GM12891 (cell line): ENCODE data around the gene EPS8.

Experiments used
- PAX5 ChIP-seq: IDR thresholded peaks from 2 replicates; pipeline ENCODE4 v1.6.1; 2011; ENCODE audit warnings: low read length, moderate library complexity, mild to moderate bottlenecking; ENCODE audit not compliant: insufficient read depth, severe bottlenecking
- POLR2A ChIP-seq: IDR thresholded peaks from 2 replicates; pipeline ENCODE4 v1.6.1; 2011; ENCODE audit warnings: low read depth, low read length, control low read depth
- POLR2AphosphoS5 ChIP-seq: IDR thresholded peaks from 2 replicates; pipeline ENCODE4 v1.6.1; 2011; ENCODE audit warnings: low read depth, low read length, control low read depth
- POU2F2 ChIP-seq: IDR thresholded peaks from 2 replicates; pipeline ENCODE4 v1.6.1; 2011; ENCODE audit warnings: low read depth, mild to moderate bottlenecking, control low read depth, low read length, moderate library complexity
- SPI1 ChIP-seq: IDR thresholded peaks from 2 replicates; pipeline ENCODE4 v1.6.1; 2011; ENCODE audit warnings: low read depth, low read length, control low read depth
- TAF1 ChIP-seq: IDR thresholded peaks from 2 replicates; pipeline ENCODE4 v1.6.1; 2011; ENCODE audit warnings: low read depth, low read length, control low read depth

- no peak for TF ChIP-seq PAX5
- no peak for TF ChIP-seq POLR2A
- no peak for TF ChIP-seq TAF1
- no peak for TF ChIP-seq POLR2AphosphoS5
- TF ChIP-seq SPI1, result no peak
- no peak for TF ChIP-seq POU2F2
Measured at GRCh38 chr12:15751741-15752140, 37.4 kb downstream of the EPS8 start.
